HL-60/S4 treated with retinoic acid at 250 ng/mL for 4 days and 3 days (cell line): ENCODE measurements around the gene ZBTB7C.

Experiments used
- in situ Hi-C: fragments of 300-500 bp; cut with MboI; formaldehyde crosslinking; loops from 2 replicates; pipeline ENCODE4 v1.7.0; 2022; ENCODE audit warnings: low sequenced_read_pairs

Gene ZBTB7C

GRCh38 chr18:48172226-48173006, 236.8 kb downstream of the ZBTB7C start:
- in situ Hi-C loops, result no loop called here

GRCh38 chr18:48171490-48172188, 237.5 kb downstream of the ZBTB7C start:
- in situ Hi-C loops, result no loop called here

- in situ Hi-C loops, result no loop called here
Observed at GRCh38 chr18:48170651-48171050, 238.5 kb downstream of the ZBTB7C start.

GRCh38 chr18:48168861-48169260, 240.3 kb downstream of the ZBTB7C start:
- in situ Hi-C loops, result no loop called here

- in situ Hi-C loops, result no loop called here
Observed at GRCh38 chr18:48167897-48168253, 241.3 kb downstream of the ZBTB7C start.

- in situ Hi-C loops, result no loop called here
Observed at GRCh38 chr18:48166336-48166875, 242.8 kb downstream of the ZBTB7C start.

GRCh38 chr18:48165111-48165866, 243.9 kb downstream of the ZBTB7C start:
- in situ Hi-C loops, result no loop called here

- in situ Hi-C loops, result no loop called here
Observed at GRCh38 chr18:48164701-48165100, 244.5 kb downstream of the ZBTB7C start.

GRCh38 chr18:48164116-48164515, 245.1 kb downstream of the ZBTB7C start:
- in situ Hi-C loops, result no loop called here

- in situ Hi-C loops, result no loop called here
Observed at GRCh38 chr18:48163738-48164115, 245.5 kb downstream of the ZBTB7C start.

GRCh38 chr18:48162956-48163737, 246.0 kb downstream of the ZBTB7C start:
- in situ Hi-C loops, result no loop called here

GRCh38 chr18:48161911-48162698, 247.1 kb downstream of the ZBTB7C start:
- in situ Hi-C loops, result no loop called here

- in situ Hi-C loops, result no loop called here
Observed at GRCh38 chr18:48161191-48161910, 247.8 kb downstream of the ZBTB7C start.

GRCh38 chr18:48160622-48161021, 248.6 kb downstream of the ZBTB7C start:
- in situ Hi-C loops, result no loop called here

- in situ Hi-C loops, result no loop called here
Observed at GRCh38 chr18:48159816-48160215, 249.4 kb downstream of the ZBTB7C start.

- in situ Hi-C loops, result no loop called here
Observed at GRCh38 chr18:48158721-48159120, 250.5 kb downstream of the ZBTB7C start.

GRCh38 chr18:48157956-48158355, 251.2 kb downstream of the ZBTB7C start:
- in situ Hi-C loops, result no loop called here

GRCh38 chr18:48155856-48156255, 253.3 kb downstream of the ZBTB7C start:
- in situ Hi-C loops, result no loop called here

GRCh38 chr18:48154828-48155227, 254.4 kb downstream of the ZBTB7C start:
- in situ Hi-C loops, result no loop called here
